GM23248 (cell line): ENCODE results near the gene RPL41. TPM values are rescaled to one million over a fixed set of nuclear protein-coding genes. Genes with fewer than 3 reads are reported as not detected.

ENCODE experiments used
- DNase-seq: peaks from one replicate; pipeline ENCODE4 v3.0.0-alpha.2; 2015
- H2AFZ ChIP-seq: fragments of 200-600 bp; sonication (generic); 2 replicates; pipeline ENCODE4 v1.6.1; 2016; ENCODE audit warnings: antibody characterized with exemption
- H3F3A ChIP-seq: fragments of 200-600 bp; sonication (generic); 2 replicates; pipeline ENCODE4 v1.6.1; 2016; ENCODE audit warnings: mild to moderate bottlenecking, antibody characterized with exemption, mixed run types; ENCODE audit not compliant: insufficient read depth
- H3K27ac ChIP-seq: fragments of 200-600 bp; sonication (generic); 2 replicates; pipeline ENCODE4 v1.5.1; 2016; ENCODE audit warnings: mild to moderate bottlenecking
- H3K27me3 ChIP-seq: fragments of 200-600 bp; sonication (generic); replicated peaks from 2 replicates; pipeline ENCODE4 v1.6.1; 2016; ENCODE audit warnings: mild to moderate bottlenecking; ENCODE audit not compliant: insufficient read depth
- H3K36me3 ChIP-seq: fragments of 200-600 bp; sonication (generic); 2 replicates; pipeline ENCODE4 v1.6.1; 2016; ENCODE audit warnings: low read depth, mild to moderate bottlenecking
- H3K4me1 ChIP-seq: fragments of 200-600 bp; sonication (generic); 2 replicates; pipeline ENCODE4 v1.6.1; 2016; ENCODE audit warnings: mild to moderate bottlenecking; ENCODE audit not compliant: insufficient read depth
- H3K4me2 ChIP-seq: fragments of 200-600 bp; sonication (generic); one replicate; pipeline ENCODE4 v1.6.1; 2016; ENCODE audit warnings: mild to moderate bottlenecking; ENCODE audit not compliant: unreplicated experiment
- H3K4me3 ChIP-seq: fragments of 200-600 bp; sonication (generic); 2 replicates; pipeline ENCODE4 v1.5.1; 2016; ENCODE audit warnings: mild to moderate bottlenecking
- H3K79me2 ChIP-seq: fragments of 200-600 bp; sonication (generic); 2 replicates; pipeline ENCODE4 v1.6.1; 2016; ENCODE audit warnings: mild to moderate bottlenecking; ENCODE audit not compliant: insufficient read depth
- H3K9ac ChIP-seq: fragments of 200-600 bp; sonication (generic); 2 replicates; pipeline ENCODE4 v1.6.1; 2016; ENCODE audit warnings: mild to moderate bottlenecking
- H3K9me2 ChIP-seq: fragments of 200-600 bp; sonication (generic); 2 replicates; pipeline ENCODE4 v1.6.1; 2016; ENCODE audit warnings: mixed run types, mild to moderate bottlenecking, moderate library complexity; ENCODE audit not compliant: insufficient read depth
- H3K9me3 ChIP-seq: fragments of 200-600 bp; sonication (generic); one replicate; pipeline ENCODE4 v1.6.1; 2017; ENCODE audit warnings: low read depth
- H4K20me1 ChIP-seq: fragments of 200-600 bp; sonication (generic); 2 replicates; pipeline ENCODE4 v1.6.0; 2016; ENCODE audit not compliant: insufficient read depth
- EZH2 ChIP-seq: fragments of 200-600 bp; sonication (generic); IDR thresholded peaks from 2 replicates; pipeline ENCODE4 v1.6.1; 2018; ENCODE audit warnings: antibody characterized with exemption, mild to moderate bottlenecking; ENCODE audit not compliant: insufficient read depth, poor library complexity, severe bottlenecking
- EZH2phosphoT487 ChIP-seq: fragments of 200-600 bp; sonication (generic); IDR thresholded peaks from 2 replicates; pipeline ENCODE4 v1.6.1; 2018; ENCODE audit warnings: antibody characterized with exemption, moderate library complexity, mild to moderate bottlenecking, low read depth; ENCODE audit not compliant: insufficient read depth
- WGBS, 2 experiments: methylation state at CpG; one replicate each; pipeline ENCODE4 v1.1.6; 2015 to 2017; ENCODE audit warnings: low lambda C conversion rate in 2 of 2, low coverage in 1 of 2; ENCODE audit errors: missing lambda C conversion rate in 2 of 2; 5-methylcytosine and 5-hydroxymethylcytosine counted together
- in situ Hi-C: fragments of 300-500 bp; cut with MboI; formaldehyde crosslinking; loops from 2 replicates; pipeline ENCODE4 v1.15.0; 2020
- polyA plus RNA-seq: library from polyadenylated mRNA; unstranded; fragments of >200 nt; fragmentation: Nextera tagmentation; extraction: Ambion mirVana; gene quantifications from 2 replicates; pipeline ENCODE4 v1.2.1, GENCODE V29; 2016
- total RNA-seq: library from RNA; depleted of rRNA; stranded (reverse); fragments of >200 nt; shearing (Covaris generic); gene quantifications from 2 replicates; pipeline ENCODE4 v1.2.3, GENCODE V29; 2014

RPL41 gene
- total and polyA plus RNA-seq, 2 experiments from 2014 or later = 1,892 to 2,545 TPM

GRCh38 chr12:56127485-56127887 is 11.1 kb downstream of the RPL41 start:
- no peaks in the 10 kb centered on the region for H3K9me2 ChIP-seq
- H3F3A ChIP-seq = peaks cover 32% of the 10 kb centered on the region
- TF ChIP-seq EZH2 = no peak
- TF ChIP-seq EZH2phosphoT487 = no peak
- no peak for DNase-seq
- H3K36me3 ChIP-seq = peaks cover 13% of the 10 kb centered on the region; the same call in 1 of the 2 replicates
- WGBS, 2 experiments = 0 to 1% methylated on average over 8 of the region's 8 CpGs
- H3K9ac ChIP-seq = peak overlapping the region; percentile 79
- H3K4me2 ChIP-seq = peak overlapping the region; percentile 99
- no peaks in the 10 kb centered on the region for H3K9me3 ChIP-seq
- H3K27ac ChIP-seq = peak overlapping the region; percentile 81
- peak overlapping the region; percentile 81 for H3K4me3 ChIP-seq
- peak overlapping the region; percentile 76 for H2AFZ ChIP-seq
- H3K79me2 ChIP-seq = peaks cover 66% of the 10 kb centered on the region
- peaks cover 20% of the 10 kb centered on the region for H3K4me1 ChIP-seq
- in situ Hi-C loops = no loop called here
- H4K20me1 ChIP-seq = no peaks in the 10 kb centered on the region
- H3K27me3 ChIP-seq = no peaks in the 10 kb centered on the region

- Histone ChIP-seq H3K4me1 (peaks cover 20% of the 10 kb centered on the region), H3K4me3 (peak within 1 kb of the TSS; percentile 95), H3K27me3 (no peaks in the 10 kb centered on the region), H3F3A (peaks cover 32% of the 10 kb centered on the region), H3K4me2 (peak within 1 kb of the TSS; percentile 99), H3K9me3 (no peaks in the 10 kb centered on the region), H3K79me2 (peaks cover 67% of the 10 kb centered on the region), H4K20me1 (no peaks in the 10 kb centered on the region), H3K27ac (peak within 1 kb of the TSS; percentile 81), H3K36me3 (peaks cover 15% of the 10 kb centered on the region; the same call in 1 of the 2 replicates), H3K9ac (peak within 1 kb of the TSS; percentile 84), H3K9me2 (no peaks in the 10 kb centered on the region), H2AFZ (peak within 1 kb of the TSS; percentile 76)
- 1% methylated on average over 44 to 46 of the region's 49 CpGs for WGBS, 2 experiments
- TF ChIP-seq EZH2phosphoT487 = no peak
- no peak for TF ChIP-seq EZH2
- in situ Hi-C loops = no loop called here
- peak; percentile 100 for DNase-seq
These were observed 11.6 kb downstream of the RPL41 start, which contains the start of gene ESYT1 for GRCh38 chr12:56127888-56128669. ESYT1 (plus strand) TSS chr12:56128267; CDS start chr12:56128320, 53 bp downstream.

- in situ Hi-C loops = no loop called here
- Histone ChIP-seq H3K9me2 (no peaks in the 10 kb centered on the region), H2AFZ (peak overlapping the region; percentile 74), H3K36me3 (peaks cover 15% of the 10 kb centered on the region; the same call in 1 of the 2 replicates), H3K4me3 (peak overlapping the region; percentile 95), H3K79me2 (peaks cover 67% of the 10 kb centered on the region), H3K4me1 (peaks cover 20% of the 10 kb centered on the region), H3F3A (peaks cover 32% of the 10 kb centered on the region), H3K4me2 (peak overlapping the region; percentile 85), H3K27me3 (no peaks in the 10 kb centered on the region), H4K20me1 (no peaks in the 10 kb centered on the region), H3K9ac (peak overlapping the region; percentile 84), H3K27ac (peak overlapping the region; percentile 56), H3K9me3 (no peaks in the 10 kb centered on the region)
- DNase-seq = peak; percentile 66
- TF ChIP-seq EZH2 = no peak
- no peak for TF ChIP-seq EZH2phosphoT487
- 2 to 3% methylated on average over 20 of the region's 20 CpGs for WGBS, 2 experiments
These were observed 12.3 kb downstream of the RPL41 start for GRCh38 chr12:56128670-56129205.

GRCh38 chr12:56129206-56129941 is 12.9 kb downstream of the RPL41 start:
- 4 to 5% methylated on average over 29 of the region's 29 CpGs for WGBS, 2 experiments
- H3F3A ChIP-seq = peaks cover 29% of the 10 kb centered on the region
- H3K4me1 ChIP-seq = peaks cover 20% of the 10 kb centered on the region
- H4K20me1 ChIP-seq = no peaks in the 10 kb centered on the region
- peak overlapping the region; percentile 95 for H3K4me3 ChIP-seq
- H3K27me3 ChIP-seq = no peaks in the 10 kb centered on the region
- H3K79me2 ChIP-seq = peaks cover 67% of the 10 kb centered on the region
- in situ Hi-C loops = no loop called here
- peak overlapping the region; percentile 84 for H3K9ac ChIP-seq
- H2AFZ ChIP-seq = peak overlapping the region; percentile 74
- peak; percentile 79 for DNase-seq
- no peak for TF ChIP-seq EZH2
- TF ChIP-seq EZH2phosphoT487 = no peak
- H3K36me3 ChIP-seq = peaks cover 17% of the 10 kb centered on the region; the same call in 1 of the 2 replicates
- H3K9me3 ChIP-seq = no peaks in the 10 kb centered on the region
- no peaks in the 10 kb centered on the region for H3K9me2 ChIP-seq
- H3K4me2 ChIP-seq = peak overlapping the region; percentile 85
- H3K27ac ChIP-seq = peak overlapping the region; percentile 56
